Measurements from ENCODE around the gene SYPL2.

DNA sequence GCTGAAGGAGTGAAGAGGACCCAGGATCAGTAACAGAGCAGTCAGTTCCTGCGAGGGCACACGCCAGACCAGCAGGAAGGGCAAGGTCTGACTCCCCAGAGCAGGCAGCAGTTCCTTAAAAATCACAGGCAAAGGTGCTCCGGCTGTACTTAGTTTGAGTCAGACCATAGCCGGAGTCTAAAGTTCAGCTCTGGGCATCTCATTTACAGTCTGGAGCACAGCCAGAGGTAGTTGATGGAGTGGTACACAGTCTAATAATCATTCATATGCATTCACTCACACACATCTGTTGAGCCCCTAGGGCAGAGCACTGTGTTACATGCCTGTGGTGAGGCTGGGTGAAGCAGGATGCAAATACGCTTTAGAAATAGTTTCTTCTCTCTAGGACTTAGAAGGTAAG is 50.5 kb downstream of the SYPL2 start:
- no peak for TF ChIP-seq ATF3 (IDR thresholded peaks at IDR 0.05; ENCODE audit: insufficient read depth, low read depth, low read length)
- TF ChIP-seq TBP (IDR thresholded peaks at IDR 0.05; ENCODE audit: low read depth, low read length): no peak
- no peak for TF ChIP-seq SIN3A (conservative IDR thresholded peaks at IDR 0.05 in 1 of 2, IDR thresholded peaks at IDR 0.05 in 1 of 2; ENCODE audit: low read depth in 1 of 2, low read length in 2 of 2)
- no peak for TF ChIP-seq CTCF (IDR thresholded peaks at IDR 0.05; ENCODE audit: control extremely low read depth in 1 of 3, insufficient read depth in 1 of 3, low read depth in 1 of 3, low read length in 3 of 3)
- TF ChIP-seq ZNF274 (IDR thresholded peaks at IDR 0.05; ENCODE audit: borderline replicate concordance, extremely low read depth, low read length): no peak
